HepG2 (cell line): ENCODE measurements around the gene PROX1. TPM values are rescaled to one million over a fixed set of nuclear protein-coding genes. Genes with fewer than 3 reads are reported as not detected.
A peak's percentile ranks its signal among the peaks of the same experiment; 100 is the strongest.

Experiments used
- CEBPG ChIP-seq: IDR thresholded peaks from 2 replicates; pipeline ENCODE4 v1.6.1; 2016
- EP300 ChIP-seq, 3 experiments: sonication (generic) in 1 of 3; formaldehyde crosslinking in 1 of 3; IDR thresholded peaks; 2 replicates each; pipeline versions ENCODE4 v1.5.1 to v1.6.1; 2011 to 2020; ENCODE audit warnings: low read depth in 2 of 3, low read length in 2 of 3, borderline replicate concordance in 1 of 3, improper control_type of control experiment in 1 of 3, mild to moderate bottlenecking in 1 of 3, missing genetic modification reagents in 1 of 3, moderate library complexity in 1 of 3
- GFI1 ChIP-seq: sonication (generic); formaldehyde crosslinking; IDR thresholded peaks from 2 replicates; pipeline ENCODE4 v1.5.0; 2020; ENCODE audit warnings: missing genetic modification reagents, mild to moderate bottlenecking, borderline replicate concordance
- HNRNPK ChIP-seq: fragments of 200-400 bp; formaldehyde crosslinking; IDR thresholded peaks from 2 replicates; pipeline ENCODE4 v1.6.1; 2018; ENCODE audit warnings: low read length, low read depth, moderate library complexity, mild to moderate bottlenecking; ENCODE audit not compliant: poor library complexity, severe bottlenecking
- NAIF1 ChIP-seq: sonication (generic); formaldehyde crosslinking; IDR thresholded peaks from 2 replicates; pipeline ENCODE4 v1.5.0; 2020; ENCODE audit warnings: mild to moderate bottlenecking, missing genetic modification reagents, borderline replicate concordance
- RBM39 ChIP-seq: fragments of 200-400 bp; formaldehyde crosslinking; IDR thresholded peaks from one replicate; pipeline ENCODE4 v1.6.1; 2018; ENCODE audit warnings: antibody characterized with exemption, mild to moderate bottlenecking, low read depth, low read length; ENCODE audit not compliant: poor library complexity, severe bottlenecking
- SAP130 ChIP-seq: IDR thresholded peaks from 2 replicates; pipeline ENCODE4 v1.6.1; 2016; ENCODE audit warnings: low read depth
- SMAD1 ChIP-seq: sonication (generic); formaldehyde crosslinking; IDR thresholded peaks from 2 replicates; pipeline ENCODE4 v1.4.0; 2020; ENCODE audit warnings: missing genetic modification reagents, low read depth, mild to moderate bottlenecking, borderline replicate concordance
- ZBTB7B ChIP-seq: sonication (generic); formaldehyde crosslinking; IDR thresholded peaks from 2 replicates; pipeline ENCODE4 v1.4.0; 2020; ENCODE audit warnings: missing genetic modification reagents
- ZNF10 ChIP-seq: sonication (generic); formaldehyde crosslinking; IDR thresholded peaks from 2 replicates; pipeline ENCODE4 v1.4.0; 2020; ENCODE audit warnings: mild to moderate bottlenecking, low read depth, missing genetic modification reagents, borderline replicate concordance
- ZNF841 ChIP-seq: sonication (generic); formaldehyde crosslinking; IDR thresholded peaks from 2 replicates; pipeline ENCODE4 v1.8.1; 2023; ENCODE audit warnings: missing genetic modification reagents, borderline replicate concordance
- polyA plus RNA-seq, 8 experiments: library from polyadenylated mRNA; depleted of rRNA in 3 of 8; stranded (reverse) in 7 of 8; unstranded in 1 of 8; fragments of >200 nt; fragmentation: Illumina TruSeq in 4 of 8; extraction: Trizol in 4 of 8; gene quantifications; 2 replicates each; pipeline versions ENCODE4 v1.2.1 to v1.2.3, GENCODE V29; 2011 to 2016; ENCODE audit warnings: low read depth in 4 of 8, missing spikeins in 1 of 8, mixed read lengths in 1 of 8; ENCODE audit not compliant: insufficient read depth in 1 of 8
- total RNA-seq, 5 experiments: library from RNA; depleted of rRNA; stranded (reverse); fragments of >200 nt; fragmentation: Illumina TruSeq; extraction: Trizol; gene quantifications; 2 replicates each; pipeline ENCODE4 v1.2.3, GENCODE V29; 2016; ENCODE audit warnings: low read depth in 1 of 5
- TF ChIP-seq, protein P1 (sequence below): sonication (generic); formaldehyde crosslinking; IDR thresholded peaks from 2 replicates; pipeline ENCODE4 v1.4.0; 2020; ENCODE audit warnings: missing genetic modification reagents
- TF ChIP-seq, protein P2 (sequence below): sonication (generic); formaldehyde crosslinking; IDR thresholded peaks from 2 replicates; pipeline ENCODE4 v1.8.0; 2022; ENCODE audit warnings: missing genetic modification reagents, mild to moderate bottlenecking, borderline replicate concordance
- TF ChIP-seq, protein P3 (sequence below): sonication (generic); formaldehyde crosslinking; IDR thresholded peaks from 2 replicates; pipeline ENCODE4 v1.4.0; 2020; ENCODE audit warnings: mild to moderate bottlenecking, missing genetic modification reagents

The PROX1 gene
- total and polyA plus RNA-seq, 2 of the 13 experiments (the other 11 are each of a cell fraction or from before 2014, with no cell fraction given): 12.3 to 30.2 TPM

DNA sequence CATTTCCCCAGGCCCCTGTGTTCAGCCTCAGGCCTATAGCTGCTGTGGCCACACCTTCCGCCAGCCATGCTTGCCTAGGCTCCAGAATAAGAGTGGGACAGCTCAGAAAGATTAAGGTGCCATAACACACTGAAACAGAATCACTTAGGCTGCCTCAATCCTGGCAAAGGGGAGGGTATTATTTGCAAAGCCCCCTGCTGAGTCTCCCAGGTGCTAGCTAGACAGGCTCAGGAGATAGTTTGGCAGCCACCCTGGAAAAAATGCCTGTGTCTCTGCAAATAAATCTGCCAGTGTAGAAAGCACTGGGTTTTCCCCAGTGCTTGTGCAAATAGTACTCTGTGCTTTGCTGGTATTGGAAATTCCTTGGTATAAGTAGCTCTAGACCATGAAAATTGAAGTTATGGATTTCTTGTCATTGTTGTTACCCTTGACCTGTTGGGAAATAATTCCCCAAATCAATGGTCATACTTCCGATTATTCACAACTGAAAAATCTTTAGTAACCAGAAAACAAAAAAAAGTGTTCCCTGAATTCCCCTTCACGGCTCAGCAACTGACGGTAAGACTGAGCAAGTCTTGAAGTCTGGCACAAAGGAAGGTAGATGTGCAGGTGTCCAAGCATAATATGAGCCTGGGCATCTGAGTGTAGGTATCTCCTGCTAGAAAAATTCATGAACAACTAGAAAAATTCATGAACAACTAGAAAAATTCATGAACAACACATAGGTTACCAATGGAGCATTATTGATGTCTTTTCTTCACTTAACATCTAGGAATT lies 56.9 kb downstream of the PROX1 start (continued):
- TF ChIP-seq, protein P1, sequence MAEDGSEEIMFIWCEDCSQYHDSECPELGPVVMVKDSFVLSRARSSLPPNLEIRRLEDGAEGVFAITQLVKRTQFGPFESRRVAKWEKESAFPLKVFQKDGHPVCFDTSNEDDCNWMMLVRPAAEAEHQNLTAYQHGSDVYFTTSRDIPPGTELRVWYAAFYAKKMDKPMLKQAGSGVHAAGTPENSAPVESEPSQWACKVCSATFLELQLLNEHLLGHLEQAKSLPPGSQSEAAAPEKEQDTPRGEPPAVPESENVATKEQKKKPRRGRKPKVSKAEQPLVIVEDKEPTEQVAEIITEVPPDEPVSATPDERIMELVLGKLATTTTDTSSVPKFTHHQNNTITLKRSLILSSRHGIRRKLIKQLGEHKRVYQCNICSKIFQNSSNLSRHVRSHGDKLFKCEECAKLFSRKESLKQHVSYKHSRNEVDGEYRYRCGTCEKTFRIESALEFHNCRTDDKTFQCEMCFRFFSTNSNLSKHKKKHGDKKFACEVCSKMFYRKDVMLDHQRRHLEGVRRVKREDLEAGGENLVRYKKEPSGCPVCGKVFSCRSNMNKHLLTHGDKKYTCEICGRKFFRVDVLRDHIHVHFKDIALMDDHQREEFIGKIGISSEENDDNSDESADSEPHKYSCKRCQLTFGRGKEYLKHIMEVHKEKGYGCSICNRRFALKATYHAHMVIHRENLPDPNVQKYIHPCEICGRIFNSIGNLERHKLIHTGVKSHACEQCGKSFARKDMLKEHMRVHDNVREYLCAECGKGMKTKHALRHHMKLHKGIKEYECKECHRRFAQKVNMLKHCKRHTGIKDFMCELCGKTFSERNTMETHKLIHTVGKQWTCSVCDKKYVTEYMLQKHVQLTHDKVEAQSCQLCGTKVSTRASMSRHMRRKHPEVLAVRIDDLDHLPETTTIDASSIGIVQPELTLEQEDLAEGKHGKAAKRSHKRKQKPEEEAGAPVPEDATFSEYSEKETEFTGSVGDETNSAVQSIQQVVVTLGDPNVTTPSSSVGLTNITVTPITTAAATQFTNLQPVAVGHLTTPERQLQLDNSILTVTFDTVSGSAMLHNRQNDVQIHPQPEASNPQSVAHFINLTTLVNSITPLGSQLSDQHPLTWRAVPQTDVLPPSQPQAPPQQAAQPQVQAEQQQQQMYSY (CRISPR knock-in tag): no peak
- TF ChIP-seq CEBPG (peak; percentile 62; the same call in 1 of the 2 replicates), GFI1 (peak; percentile 57; the same call in 1 of the 2 replicates), HNRNPK (no peak), NAIF1 (CRISPR knock-in tag) (no peak), ZBTB7B (CRISPR knock-in tag) (peak; percentile 81), ZNF841 (CRISPR knock-in tag) (no peak), EP300 (IDR thresholded peaks at IDR 0.05; ENCODE audit: low read depth in 2 of 2, low read length in 2 of 2) (peak; percentile 42 to 87), EP300 (CRISPR knock-in tag; IDR thresholded peaks at IDR 0.05; ENCODE audit: borderline replicate concordance) (peak; percentile 31; the same call in 1 of the 2 replicates), SMAD1 (CRISPR knock-in tag) (no peak), ZNF10 (CRISPR knock-in tag) (no peak), RBM39 (no peak), SAP130 (peak; percentile 47; the same call in 1 of the 2 replicates)
- TF ChIP-seq, protein P2, sequence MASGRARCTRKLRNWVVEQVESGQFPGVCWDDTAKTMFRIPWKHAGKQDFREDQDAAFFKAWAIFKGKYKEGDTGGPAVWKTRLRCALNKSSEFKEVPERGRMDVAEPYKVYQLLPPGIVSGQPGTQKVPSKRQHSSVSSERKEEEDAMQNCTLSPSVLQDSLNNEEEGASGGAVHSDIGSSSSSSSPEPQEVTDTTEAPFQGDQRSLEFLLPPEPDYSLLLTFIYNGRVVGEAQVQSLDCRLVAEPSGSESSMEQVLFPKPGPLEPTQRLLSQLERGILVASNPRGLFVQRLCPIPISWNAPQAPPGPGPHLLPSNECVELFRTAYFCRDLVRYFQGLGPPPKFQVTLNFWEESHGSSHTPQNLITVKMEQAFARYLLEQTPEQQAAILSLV (CRISPR knock-in tag): no peak
- TF ChIP-seq, protein P3, sequence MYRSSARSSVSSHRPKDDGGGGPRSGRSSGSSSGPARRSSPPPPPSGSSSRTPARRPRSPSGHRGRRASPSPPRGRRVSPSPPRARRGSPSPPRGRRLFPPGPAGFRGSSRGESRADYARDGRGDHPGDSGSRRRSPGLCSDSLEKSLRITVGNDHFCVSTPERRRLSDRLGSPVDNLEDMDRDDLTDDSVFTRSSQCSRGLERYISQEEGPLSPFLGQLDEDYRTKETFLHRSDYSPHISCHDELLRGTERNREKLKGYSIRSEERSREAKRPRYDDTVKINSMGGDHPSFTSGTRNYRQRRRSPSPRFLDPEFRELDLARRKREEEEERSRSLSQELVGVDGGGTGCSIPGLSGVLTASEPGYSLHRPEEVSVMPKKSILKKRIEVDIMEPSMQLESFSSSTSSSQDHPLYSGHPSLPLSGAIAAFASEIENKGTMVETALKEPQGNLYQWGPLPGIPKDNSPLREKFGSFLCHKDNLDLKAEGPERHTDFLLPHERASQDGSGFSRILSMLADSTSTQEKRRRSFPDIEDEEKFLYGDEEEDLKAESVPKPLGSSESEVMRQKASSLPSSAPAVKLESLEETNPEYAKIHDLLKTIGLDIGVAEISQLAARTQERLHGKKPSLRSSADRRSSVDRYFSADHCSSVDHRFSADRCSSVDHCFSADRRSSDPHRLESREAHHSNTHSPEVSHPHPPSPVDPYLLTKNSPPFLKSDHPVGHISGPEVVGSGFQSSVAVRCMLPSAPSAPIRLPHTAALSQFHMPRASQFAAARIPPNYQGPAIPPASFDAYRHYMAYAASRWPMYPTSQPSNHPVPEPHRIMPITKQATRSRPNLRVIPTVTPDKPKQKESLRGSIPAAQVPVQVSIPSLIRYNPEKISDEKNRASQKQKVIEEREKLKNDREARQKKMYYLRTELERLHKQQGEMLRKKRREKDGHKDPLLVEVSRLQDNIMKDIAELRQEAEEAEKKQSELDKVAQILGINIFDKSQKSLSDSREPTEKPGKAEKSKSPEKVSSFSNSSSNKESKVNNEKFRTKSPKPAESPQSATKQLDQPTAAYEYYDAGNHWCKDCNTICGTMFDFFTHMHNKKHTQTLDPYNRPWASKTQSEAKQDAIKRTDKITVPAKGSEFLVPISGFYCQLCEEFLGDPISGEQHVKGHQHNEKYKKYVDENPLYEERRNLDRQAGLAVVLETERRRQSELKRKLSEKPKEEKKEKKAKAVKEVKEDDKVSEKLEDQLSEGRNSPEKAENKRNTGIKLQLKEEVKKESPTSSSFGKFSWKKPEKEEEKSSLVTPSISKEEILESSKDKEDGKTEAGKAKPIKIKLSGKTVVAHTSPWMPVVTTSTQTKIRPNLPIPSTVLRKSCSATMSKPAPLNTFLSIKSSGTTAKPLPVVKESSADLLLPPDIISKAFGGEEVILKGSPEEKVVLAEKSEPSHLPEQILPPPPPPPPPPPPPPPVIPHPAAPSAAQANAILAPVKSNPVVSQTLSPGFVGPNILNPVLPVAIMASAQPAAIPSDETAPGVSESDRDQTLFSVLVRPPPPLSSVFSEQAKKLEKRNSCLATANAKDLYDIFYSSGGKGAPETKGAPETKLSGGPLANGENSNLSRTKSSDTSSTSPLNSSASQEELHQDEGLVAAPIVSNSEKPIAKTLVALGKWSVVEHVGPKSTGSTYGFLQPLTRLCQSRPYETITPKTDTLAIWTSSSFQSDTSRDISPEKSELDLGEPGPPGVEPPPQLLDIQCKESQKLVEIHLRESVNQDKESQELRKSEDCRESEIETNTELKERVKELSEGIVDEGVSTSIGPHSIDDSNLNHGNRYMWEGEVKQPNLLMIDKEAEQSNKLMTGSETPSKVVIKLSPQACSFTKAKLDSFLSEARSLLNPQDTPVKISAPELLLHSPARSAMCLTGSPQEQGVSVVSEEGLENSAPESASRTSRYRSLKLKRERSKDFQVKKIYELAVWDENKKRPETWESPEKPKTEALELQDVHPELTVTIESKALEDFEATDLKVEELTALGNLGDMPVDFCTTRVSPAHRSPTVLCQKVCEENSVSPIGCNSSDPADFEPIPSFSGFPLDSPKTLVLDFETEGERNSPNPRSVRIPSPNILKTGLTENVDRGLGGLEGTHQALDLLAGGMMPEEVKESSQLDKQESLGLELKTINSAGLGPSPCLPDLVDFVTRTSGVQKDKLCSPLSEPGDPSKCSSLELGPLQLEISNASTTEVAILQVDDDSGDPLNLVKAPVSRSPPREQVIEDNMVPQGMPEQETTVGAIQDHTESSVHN (CRISPR knock-in tag): no peak
